Measurements from ENCODE around the gene ALCAM.
A peak's percentile ranks its signal among the peaks of the same experiment; 100 is the strongest.

Gene ALCAM

GRCh38 chr3:105366326-105367062 is at the start of gene ALCAM:
TSS of gene ALCAM (plus strand) at chr3:105366909.
- ChIA-PET CTCF (interaction anchor here (0.6 to 1.6 kb wide), 8 partner anchors 20 to 770 kb away, joined by 3 to 10 read pairs (median 3); no protein-coding TSS in a partner anchor), POLR2A (ENCODE audit: low non-redundant PET) (interaction anchor here (0.7 kb wide), 1 partner anchor 602 kb away, joined by 3 read pairs; no protein-coding TSS in a partner anchor)
- TF ChIP-seq, protein P1, sequence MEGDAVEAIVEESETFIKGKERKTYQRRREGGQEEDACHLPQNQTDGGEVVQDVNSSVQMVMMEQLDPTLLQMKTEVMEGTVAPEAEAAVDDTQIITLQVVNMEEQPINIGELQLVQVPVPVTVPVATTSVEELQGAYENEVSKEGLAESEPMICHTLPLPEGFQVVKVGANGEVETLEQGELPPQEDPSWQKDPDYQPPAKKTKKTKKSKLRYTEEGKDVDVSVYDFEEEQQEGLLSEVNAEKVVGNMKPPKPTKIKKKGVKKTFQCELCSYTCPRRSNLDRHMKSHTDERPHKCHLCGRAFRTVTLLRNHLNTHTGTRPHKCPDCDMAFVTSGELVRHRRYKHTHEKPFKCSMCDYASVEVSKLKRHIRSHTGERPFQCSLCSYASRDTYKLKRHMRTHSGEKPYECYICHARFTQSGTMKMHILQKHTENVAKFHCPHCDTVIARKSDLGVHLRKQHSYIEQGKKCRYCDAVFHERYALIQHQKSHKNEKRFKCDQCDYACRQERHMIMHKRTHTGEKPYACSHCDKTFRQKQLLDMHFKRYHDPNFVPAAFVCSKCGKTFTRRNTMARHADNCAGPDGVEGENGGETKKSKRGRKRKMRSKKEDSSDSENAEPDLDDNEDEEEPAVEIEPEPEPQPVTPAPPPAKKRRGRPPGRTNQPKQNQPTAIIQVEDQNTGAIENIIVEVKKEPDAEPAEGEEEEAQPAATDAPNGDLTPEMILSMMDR (conservative IDR thresholded peaks at IDR 0.05; ENCODE audit: low read depth): peak; percentile 82
- peak; percentile 88 for DNase-seq (ENCODE audit: low spot score)
- peak within 1 kb of the TSS; percentile 97 for H3K27ac ChIP-seq

DNA sequence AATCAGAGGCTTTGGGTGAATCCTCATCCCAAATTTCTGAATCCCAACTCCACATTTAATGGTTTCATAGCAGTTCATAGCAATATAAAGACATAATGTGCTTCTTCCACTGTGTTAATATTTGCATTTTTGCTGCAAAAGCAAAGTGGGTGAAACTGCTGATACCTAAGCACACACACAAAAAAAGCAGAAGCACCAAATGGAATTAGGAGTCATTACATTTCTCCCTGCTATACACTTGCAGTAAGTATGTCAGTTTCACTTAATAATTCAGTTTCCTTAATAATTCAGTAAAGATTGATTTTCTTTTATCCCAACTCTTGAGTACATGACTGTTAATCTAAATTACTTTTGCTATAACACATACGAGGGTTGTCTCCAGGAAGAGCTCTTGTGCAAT is 48.9 kb upstream of the ALCAM start:
- no peak for DNase-seq (ENCODE audit: low spot score)
- CTCF ChIA-PET: no interaction called here
- TF ChIP-seq, protein P1 (conservative IDR thresholded peaks at IDR 0.05; ENCODE audit: low read depth): no peak

GRCh38 chr3:105322570-105323273 is 44.0 kb upstream of the ALCAM start:
- no peak for DNase-seq (ENCODE audit: low spot score)
- TF ChIP-seq, protein P1 (conservative IDR thresholded peaks at IDR 0.05; ENCODE audit: low read depth): no peak
- ChIA-PET CTCF (interaction anchor here (0.5 kb wide), 1 partner anchor 220 kb away, joined by 3 read pairs; no protein-coding TSS in a partner anchor), POLR2A (ENCODE audit: low non-redundant PET) (no interaction called here)
- H3K27ac ChIP-seq: no peak overlapping the region

More for the DNA sequence above, 48.9 kb upstream of the ALCAM start:
- POLR2A ChIA-PET (ENCODE audit: low non-redundant PET): no interaction called here
- H3K27ac ChIP-seq: no peak overlapping the region

GRCh38 chr3:105323274-105323599 is 43.5 kb upstream of the ALCAM start:
- no peak overlapping the region for H3K27ac ChIP-seq
- TF ChIP-seq, protein P1 (conservative IDR thresholded peaks at IDR 0.05; ENCODE audit: low read depth): no peak
- POLR2A ChIA-PET (ENCODE audit: low non-redundant PET): no interaction called here
- no peak for DNase-seq (ENCODE audit: low spot score)
- CTCF ChIA-PET: interaction anchor here (0.5 kb wide), 1 partner anchor 221 kb away, joined by 3 read pairs; no protein-coding TSS in a partner anchor

DNA sequence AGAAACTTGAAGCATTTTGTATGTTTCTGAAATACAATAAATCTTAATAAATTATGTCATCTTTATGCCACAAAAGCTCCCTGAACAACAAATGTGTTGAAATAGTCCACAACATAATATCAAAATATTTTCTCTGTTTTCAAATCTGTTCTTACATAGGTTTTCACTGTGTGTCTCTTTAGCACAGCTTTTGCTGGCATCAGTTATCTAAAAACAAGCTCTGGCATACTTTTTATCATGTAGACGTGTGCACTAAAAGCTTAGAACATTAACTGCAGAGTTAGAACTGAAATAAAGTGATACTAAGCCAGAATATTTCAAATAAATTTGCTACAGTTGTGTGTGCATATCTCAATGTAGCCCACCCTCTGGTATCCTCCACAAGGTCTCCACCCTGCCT is 41.8 kb upstream of the ALCAM start:
- TF ChIP-seq, protein P1 (conservative IDR thresholded peaks at IDR 0.05; ENCODE audit: low read depth): no peak
- no peak for DNase-seq (ENCODE audit: low spot score)
- no peak overlapping the region for H3K27ac ChIP-seq
- POLR2A ChIA-PET (ENCODE audit: low non-redundant PET): no interaction called here
- CTCF ChIA-PET: no interaction called here

- ChIA-PET POLR2A (ENCODE audit: low non-redundant PET) (no interaction called here), CTCF (interaction anchor here (0.7 kb wide), 1 partner anchor 42 kb away, joined by 3 read pairs; no protein-coding TSS in a partner anchor)
- no peak for DNase-seq (ENCODE audit: low spot score)
- TF ChIP-seq, protein P1 (conservative IDR thresholded peaks at IDR 0.05; ENCODE audit: low read depth): no peak
- no peak overlapping the region for H3K27ac ChIP-seq
Measured at GRCh38 chr3:105327662-105328337, 38.9 kb upstream of the ALCAM start.

All from RWPE1 (cell line).